Ecto neural progenitor cell (in vitro differentiated cells): ENCODE measurements around the gene JUND.
"Not testable (repeated sequence)": the region's sequence is repeated elsewhere in the genome, so short reads cannot be mapped to it uniquely, and the experiment has no call there.

Source experiments
- DNase-seq: peaks from one replicate; pipeline ENCODE4 v3.0.0-alpha.2; 2018; ENCODE audit warnings: low spot score

Gene JUND

DNA sequence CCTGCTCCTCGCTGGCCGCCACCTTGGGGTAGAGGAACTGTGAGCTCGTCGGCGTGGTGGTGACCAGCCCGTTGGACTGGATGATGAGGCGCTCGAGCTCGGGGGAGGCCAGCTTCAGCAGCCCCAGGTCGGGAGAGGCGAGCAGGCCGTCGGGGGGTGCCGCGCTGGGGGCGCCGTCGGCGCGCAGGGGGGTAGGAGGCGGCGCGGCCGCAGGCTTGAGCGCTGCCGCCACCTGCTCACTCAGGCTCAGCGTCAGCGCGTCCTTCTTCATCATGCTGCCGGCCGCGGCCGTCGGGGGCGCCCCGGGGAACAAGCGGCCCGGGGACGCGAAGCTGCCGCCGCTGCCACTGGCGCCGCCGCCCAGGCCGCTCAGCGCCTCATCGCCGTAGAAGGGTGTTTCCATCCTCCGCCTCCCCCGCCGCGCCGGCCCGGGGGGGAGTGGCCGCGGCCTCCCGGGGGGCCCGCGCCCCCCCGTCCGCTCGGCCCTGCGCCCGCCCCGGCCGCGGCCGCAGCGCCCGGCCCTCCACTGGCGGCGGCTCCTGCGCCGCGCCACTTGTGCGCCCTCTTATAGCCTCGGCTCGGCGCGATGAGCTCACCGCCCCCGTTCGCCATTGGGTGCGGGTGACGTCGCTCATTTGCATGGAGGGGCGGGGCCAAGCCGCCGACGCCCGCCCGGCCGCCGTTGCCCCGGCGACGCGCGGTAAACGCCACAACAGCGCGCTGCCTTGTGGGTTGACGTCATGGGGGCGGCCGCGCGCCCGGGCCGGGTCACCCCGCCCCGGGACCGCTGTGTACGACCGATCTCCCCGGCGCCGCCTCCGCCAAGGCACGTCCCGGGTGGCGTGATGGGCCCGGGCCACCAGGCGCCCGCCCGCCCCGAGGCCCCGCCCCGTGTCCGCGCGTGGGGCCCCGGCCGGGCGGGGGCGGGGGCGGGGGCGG lies at the start of gene JUND:
JUND (minus strand) TSS at position 541 of the 939 bp plus-strand sequence; CDS start at position 403, 138 bp downstream.
- DNase-seq: peak; percentile 98

- DNase-seq: no peak
Observed at GRCh38 chr19:18330868-18331267, 49.4 kb upstream of the JUND start.

DNA sequence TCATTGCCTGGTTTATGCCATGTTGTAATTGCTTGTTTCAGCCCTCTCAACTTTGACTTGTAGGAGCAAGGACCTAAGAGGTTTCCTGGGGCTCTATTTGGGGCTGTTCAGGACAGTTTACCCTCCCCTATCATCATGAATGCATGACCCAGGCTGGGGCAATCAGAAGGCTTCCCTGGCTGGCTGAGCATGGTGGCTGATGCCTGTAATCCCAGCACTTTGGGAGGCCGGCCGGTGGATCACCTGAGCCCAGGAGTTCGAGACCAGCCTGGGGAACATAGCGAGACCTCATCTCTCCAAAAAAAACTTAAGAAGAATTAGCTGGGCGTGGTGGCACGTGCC lies 47.6 kb upstream of the JUND start:
- DNase-seq: no peak

DNA sequence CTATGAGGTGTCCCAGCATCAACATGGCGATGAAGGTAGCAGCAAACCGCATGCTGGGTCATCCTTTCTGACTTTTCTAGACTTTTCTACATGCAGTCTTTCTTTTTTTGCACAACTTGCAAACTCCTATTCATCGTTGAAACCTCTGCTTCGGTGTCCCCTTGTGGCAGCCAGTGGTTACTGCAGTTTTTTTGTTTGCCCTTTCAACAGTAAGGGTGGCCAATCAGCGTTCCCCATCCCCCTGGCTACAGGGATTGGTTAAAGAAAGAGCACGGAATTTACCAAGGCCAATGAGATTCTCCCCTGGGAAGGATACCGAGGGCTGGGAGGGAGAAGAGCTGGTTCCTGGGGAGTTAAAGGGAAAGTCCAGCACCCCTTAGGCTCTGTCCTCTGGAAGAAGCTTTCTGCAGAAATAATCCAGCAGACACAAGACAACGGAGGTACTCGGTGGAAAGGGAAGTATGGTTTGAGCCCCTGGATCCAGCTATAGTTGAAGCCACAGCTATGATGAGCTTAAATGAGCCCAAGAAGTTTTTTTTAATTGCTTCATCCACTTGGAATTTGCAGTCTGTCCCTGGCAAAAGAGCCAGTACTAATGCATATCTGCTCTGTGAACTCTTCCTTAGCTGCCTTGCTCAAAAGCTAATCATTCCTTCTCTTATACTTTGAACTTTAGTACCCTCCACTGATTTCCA lies 47.1 kb upstream of the JUND start:
- peak; percentile 94 for DNase-seq

- no peak for DNase-seq
Observed at GRCh38 chr19:18326772-18327171, 45.4 kb upstream of the JUND start.

- not testable (repeated sequence) for DNase-seq
Observed at GRCh38 chr19:18324373-18324731, 42.9 kb upstream of the JUND start.

GRCh38 chr19:18322759-18323460 lies 41.5 kb upstream of the JUND start, which contains the start of gene LSM4:
TSS of gene LSM4 (minus strand) at chr19:18323076. CDS start at chr19:18323020, 56 bp downstream.
- DNase-seq: peak; percentile 99

GRCh38 chr19:18322318-18322758 lies 40.9 kb upstream of the JUND start:
- peak; percentile 70 for DNase-seq

GRCh38 chr19:18321734-18322102 lies 40.3 kb upstream of the JUND start:
- DNase-seq: no peak

- DNase-seq: no peak
Observed at GRCh38 chr19:18320865-18321733, 39.7 kb upstream of the JUND start.

- DNase-seq: no peak
Observed at GRCh38 chr19:18319591-18320135, 38.2 kb upstream of the JUND start.

DNA sequence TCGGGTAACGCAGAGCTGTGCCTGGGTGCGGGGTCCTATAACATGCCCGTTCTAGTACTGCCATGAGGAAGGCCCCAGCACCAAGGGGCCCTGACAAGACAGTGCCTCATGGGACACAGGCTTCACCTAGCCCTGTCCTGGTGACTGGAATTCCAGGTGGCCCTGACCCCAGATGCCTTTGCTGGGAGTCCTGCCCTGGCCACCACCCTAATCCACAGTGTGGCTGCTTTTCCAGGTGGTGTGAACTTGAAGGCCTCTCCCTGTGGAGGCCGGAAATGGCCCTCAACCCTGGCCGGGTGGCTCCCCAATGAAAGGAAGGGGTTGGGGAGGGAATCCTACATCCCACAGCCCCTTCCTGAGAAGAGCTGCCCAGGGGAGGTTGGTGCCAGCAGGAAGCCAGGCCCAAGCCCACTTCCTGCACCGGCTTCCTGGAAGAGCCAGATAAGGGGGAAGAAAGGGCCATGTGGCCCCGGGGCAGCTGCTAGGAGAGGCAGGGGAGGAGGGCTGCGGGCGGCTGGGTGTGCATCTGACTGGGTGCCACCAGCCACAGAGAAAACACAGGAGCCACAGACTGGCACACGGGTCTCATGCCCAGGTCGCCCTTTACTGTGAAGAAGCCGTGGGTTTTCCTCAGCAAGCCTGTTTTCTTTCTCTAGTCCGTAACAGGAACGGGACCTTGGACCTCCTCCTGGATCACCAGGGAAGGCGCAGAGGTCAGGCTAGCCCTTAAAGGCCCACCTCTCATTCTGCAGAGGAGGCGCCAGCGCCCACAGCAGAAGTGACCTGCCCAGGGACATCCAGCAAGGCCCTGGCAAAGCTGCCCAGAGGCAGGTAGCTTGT lies 36.8 kb upstream of the JUND start:
- DNase-seq: no peak

DNA sequence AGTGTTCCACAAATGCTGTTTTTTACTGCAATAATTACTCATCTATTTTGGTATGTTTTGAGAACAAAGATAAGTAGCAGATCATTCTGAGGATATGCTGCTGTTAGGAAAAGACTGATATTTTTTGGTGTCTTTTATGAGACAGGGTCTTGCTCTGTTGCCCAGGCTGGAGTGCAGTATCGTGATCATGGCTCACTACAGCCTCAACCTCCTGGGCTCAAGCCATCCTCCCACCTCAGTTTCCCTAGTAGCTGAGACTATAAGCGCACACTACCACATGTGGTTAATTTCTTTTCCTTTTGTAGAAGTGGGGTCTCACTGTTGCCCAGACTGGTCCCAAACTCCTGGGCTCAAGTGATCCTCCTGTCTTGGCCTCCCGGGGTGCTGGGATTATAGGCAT lies 32.0 kb upstream of the JUND start:
- no peak for DNase-seq

DNA sequence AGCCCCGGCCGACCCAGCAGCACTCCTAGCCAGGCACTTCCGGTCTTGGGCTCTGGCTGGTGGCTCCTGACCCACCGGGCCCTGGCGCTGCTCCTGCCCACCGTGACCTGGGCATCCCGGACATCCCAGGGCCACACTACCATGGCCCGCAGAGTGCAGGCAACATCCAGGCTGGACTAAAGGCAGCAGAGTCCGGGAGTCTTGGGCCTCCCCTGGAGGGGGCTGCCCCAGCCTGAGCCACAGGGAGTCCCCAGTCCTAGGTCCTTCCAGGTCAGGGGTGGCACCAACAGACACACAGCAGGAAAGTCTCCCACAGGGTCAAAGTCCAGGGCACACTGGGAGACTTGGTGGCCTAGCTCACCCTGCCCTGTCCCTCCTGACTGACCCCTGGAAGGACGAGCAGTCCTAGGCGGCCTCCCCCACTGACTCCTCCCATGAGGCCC lies 30.7 kb upstream of the JUND start:
- DNase-seq: no peak

DNA sequence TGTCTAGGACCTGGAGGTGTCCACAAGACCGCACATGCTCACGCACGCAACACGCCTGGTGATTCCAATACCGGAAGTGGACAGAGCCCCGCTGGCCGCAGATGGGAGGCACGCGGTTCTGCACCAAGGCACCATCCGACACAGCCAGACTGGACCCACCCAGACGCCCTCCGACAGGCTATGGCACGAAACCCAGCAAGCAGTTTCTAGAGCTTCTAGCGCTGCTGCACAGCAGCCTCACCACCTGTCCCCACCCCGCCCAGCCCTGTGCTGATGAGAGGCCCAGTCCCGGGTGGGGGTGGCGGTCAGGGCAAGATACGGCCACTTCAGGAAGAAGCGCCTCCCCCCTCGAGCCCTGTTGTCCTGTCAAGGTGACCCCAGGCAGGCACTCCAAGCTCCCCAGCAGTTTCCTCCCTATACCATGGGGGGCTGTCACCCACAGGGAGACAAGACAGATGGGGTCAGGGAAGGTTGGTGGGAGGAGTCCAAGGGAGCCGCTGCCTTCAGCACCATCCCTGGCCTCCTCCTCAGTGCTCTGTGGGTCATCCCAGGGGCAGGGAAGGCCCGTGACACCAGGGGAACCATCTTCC lies 30.2 kb upstream of the JUND start:
- DNase-seq: no peak

- DNase-seq: no peak
Observed at GRCh38 chr19:18310966-18311365, 29.5 kb upstream of the JUND start.

DNA sequence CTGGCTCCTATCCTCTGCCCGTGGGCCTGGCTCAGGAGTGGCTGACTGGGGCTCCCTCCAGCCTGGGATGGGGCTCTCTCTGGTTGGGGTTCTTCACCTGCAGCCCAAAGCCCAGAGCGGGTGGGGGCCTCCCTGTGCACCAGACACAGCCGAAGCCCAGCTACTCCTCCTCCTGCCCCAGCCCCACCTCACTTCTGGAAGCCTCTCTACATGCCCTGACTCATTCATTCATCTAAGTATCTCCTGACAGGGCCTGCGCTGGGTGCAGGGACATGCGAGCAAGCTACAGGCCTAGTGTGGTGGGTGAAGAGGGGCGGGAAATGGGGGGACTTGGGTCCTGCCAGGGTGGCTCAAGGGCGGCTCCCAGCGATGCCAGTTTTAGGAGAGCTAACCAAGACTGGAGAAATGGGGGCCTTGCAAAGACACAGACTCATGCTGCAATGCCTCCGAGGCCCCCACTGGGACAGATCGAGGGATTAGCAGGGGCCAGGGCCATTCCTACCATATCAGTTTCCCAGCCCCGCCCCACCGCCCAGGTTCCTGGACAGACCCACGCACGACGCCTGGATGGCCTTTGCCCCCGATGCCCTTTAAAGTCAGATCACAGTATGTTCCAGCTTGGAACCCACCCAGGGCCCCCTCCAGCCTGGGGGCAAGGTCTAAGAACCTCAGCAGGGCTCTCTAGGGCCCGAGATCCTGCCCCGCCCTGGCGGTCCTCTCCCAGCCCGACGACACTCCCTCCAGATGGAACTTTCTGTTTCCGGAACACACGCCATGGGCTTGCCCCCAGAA lies 28.9 kb upstream of the JUND start:
- no peak for DNase-seq

GRCh38 chr19:18309525-18310064 lies 28.2 kb upstream of the JUND start:
- DNase-seq: no peak

- DNase-seq: no peak
Observed at GRCh38 chr19:18308948-18309325, 27.5 kb upstream of the JUND start.
